ENCODE measurements around the gene PALD1. TPM values are rescaled to one million over a fixed set of nuclear protein-coding genes. Genes with fewer than 3 reads are reported as not detected.

The PALD1 gene
- polyA plus RNA-seq, 2 donors, result 2.1 to 3.4 TPM

GRCh38 chr10:70582793-70583668 is 104.5 kb downstream of the PALD1 start:
- 82 to 86% methylated on average over 19 of the region's 19 CpGs for WGBS, 2 donors

GRCh38 chr10:70583669-70584037 is 105.1 kb downstream of the PALD1 start:
- 65 to 71% methylated on average over 2 of the region's 2 CpGs for WGBS, 2 donors

More at GRCh38 chr10:70582793-70583668, 104.5 kb downstream of the PALD1 start:
- H3K27ac ChIP-seq (ENCODE audit: low read depth in 2 of 2, low read length in 1 of 2), result no peak overlapping the region
- H3K4me1 ChIP-seq (ENCODE audit: control insufficient read depth in 2 of 2, insufficient read depth in 2 of 2, low read length in 1 of 2), result no peaks in the 10 kb centered on the region
- no peak overlapping the region for H3K4me3 ChIP-seq (ENCODE audit: low read depth in 1 of 2, low read length in 2 of 2)
- no peaks in the 10 kb centered on the region for H3K9me3 ChIP-seq (ENCODE audit: control insufficient read depth in 2 of 2, insufficient read depth in 1 of 2, low read depth in 1 of 2, low read length in 1 of 2)
- no peaks in the 10 kb centered on the region for H3K36me3 ChIP-seq (ENCODE audit: control insufficient read depth in 2 of 2, insufficient read depth in 2 of 2, low read length in 1 of 2)
- peaks cover 0 to 3% of the 10 kb centered on the region in 2 donors for H3K27me3 ChIP-seq (ENCODE audit: control insufficient read depth in 1 of 2, insufficient read depth in 2 of 2, low read length in 2 of 2)

GRCh38 chr10:70584366-70584765 is 105.8 kb downstream of the PALD1 start:
- WGBS, 2 donors, result 86 to 91% methylated on average over 11 of the region's 11 CpGs
- H3K4me1 ChIP-seq (ENCODE audit: control insufficient read depth in 2 of 2, insufficient read depth in 2 of 2, low read length in 1 of 2), result no peaks in the 10 kb centered on the region

More at GRCh38 chr10:70583669-70584037, 105.1 kb downstream of the PALD1 start:
- Histone ChIP-seq H3K9me3 (ENCODE audit: control insufficient read depth in 2 of 2, insufficient read depth in 1 of 2, low read depth in 1 of 2, low read length in 1 of 2) (no peaks in the 10 kb centered on the region), H3K36me3 (ENCODE audit: control insufficient read depth in 2 of 2, insufficient read depth in 2 of 2, low read length in 1 of 2) (no peaks in the 10 kb centered on the region), H3K27ac (ENCODE audit: low read depth in 2 of 2, low read length in 1 of 2) (no peak overlapping the region), H3K4me3 (ENCODE audit: low read depth in 1 of 2, low read length in 2 of 2) (no peak overlapping the region), H3K27me3 (ENCODE audit: control insufficient read depth in 1 of 2, insufficient read depth in 2 of 2, low read length in 2 of 2) (peaks cover 0 to 3% of the 10 kb centered on the region in 2 donors), H3K4me1 (ENCODE audit: control insufficient read depth in 2 of 2, insufficient read depth in 2 of 2, low read length in 1 of 2) (no peaks in the 10 kb centered on the region)

GRCh38 chr10:70584909-70585544 is 106.5 kb downstream of the PALD1 start:
- Histone ChIP-seq H3K27me3 (ENCODE audit: control insufficient read depth in 1 of 2, insufficient read depth in 2 of 2, low read length in 2 of 2) (peaks cover 0 to 3% of the 10 kb centered on the region in 2 donors), H3K4me1 (ENCODE audit: control insufficient read depth in 2 of 2, insufficient read depth in 2 of 2, low read length in 1 of 2) (no peaks in the 10 kb centered on the region), H3K36me3 (ENCODE audit: control insufficient read depth in 2 of 2, insufficient read depth in 2 of 2, low read length in 1 of 2) (no peaks in the 10 kb centered on the region), H3K27ac (ENCODE audit: low read depth in 2 of 2, low read length in 1 of 2) (no peak overlapping the region), H3K4me3 (ENCODE audit: low read depth in 1 of 2, low read length in 2 of 2) (no peak overlapping the region), H3K9me3 (ENCODE audit: control insufficient read depth in 2 of 2, insufficient read depth in 1 of 2, low read depth in 1 of 2, low read length in 1 of 2) (no peaks in the 10 kb centered on the region)
- WGBS, 2 donors, result 47 to 49% methylated on average over 7 of the region's 7 CpGs

More at GRCh38 chr10:70584366-70584765, 105.8 kb downstream of the PALD1 start:
- H3K36me3 ChIP-seq (ENCODE audit: control insufficient read depth in 2 of 2, insufficient read depth in 2 of 2, low read length in 1 of 2), result no peaks in the 10 kb centered on the region
- H3K27ac ChIP-seq (ENCODE audit: low read depth in 2 of 2, low read length in 1 of 2), result no peak overlapping the region
- H3K27me3 ChIP-seq (ENCODE audit: control insufficient read depth in 1 of 2, insufficient read depth in 2 of 2, low read length in 2 of 2), result peaks cover 0 to 3% of the 10 kb centered on the region in 2 donors
- H3K9me3 ChIP-seq (ENCODE audit: control insufficient read depth in 2 of 2, insufficient read depth in 1 of 2, low read depth in 1 of 2, low read length in 1 of 2), result no peaks in the 10 kb centered on the region
- no peak overlapping the region for H3K4me3 ChIP-seq (ENCODE audit: low read depth in 1 of 2, low read length in 2 of 2)

GRCh38 chr10:70585578-70586169 is 107.1 kb downstream of the PALD1 start:
- H3K36me3 ChIP-seq (ENCODE audit: control insufficient read depth in 2 of 2, insufficient read depth in 2 of 2, low read length in 1 of 2), result no peaks in the 10 kb centered on the region
- 72% methylated on average over 8 of the region's 8 CpGs for WGBS, 2 donors
- peaks cover 0 to 3% of the 10 kb centered on the region in 2 donors for H3K27me3 ChIP-seq (ENCODE audit: control insufficient read depth in 1 of 2, insufficient read depth in 2 of 2, low read length in 2 of 2)
- no peaks in the 10 kb centered on the region for H3K4me1 ChIP-seq (ENCODE audit: control insufficient read depth in 2 of 2, insufficient read depth in 2 of 2, low read length in 1 of 2)
- no peak overlapping the region for H3K4me3 ChIP-seq (ENCODE audit: low read depth in 1 of 2, low read length in 2 of 2)
- H3K9me3 ChIP-seq (ENCODE audit: control insufficient read depth in 2 of 2, insufficient read depth in 1 of 2, low read depth in 1 of 2, low read length in 1 of 2), result no peaks in the 10 kb centered on the region
- no peak overlapping the region for H3K27ac ChIP-seq (ENCODE audit: low read depth in 2 of 2, low read length in 1 of 2)

- WGBS, 2 donors, result 89 to 90% methylated on average over 8 of the region's 8 CpGs
- Histone ChIP-seq H3K36me3 (ENCODE audit: control insufficient read depth in 2 of 2, insufficient read depth in 2 of 2, low read length in 1 of 2) (no peaks in the 10 kb centered on the region), H3K9me3 (ENCODE audit: control insufficient read depth in 2 of 2, insufficient read depth in 1 of 2, low read depth in 1 of 2, low read length in 1 of 2) (no peaks in the 10 kb centered on the region), H3K4me3 (ENCODE audit: low read depth in 1 of 2, low read length in 2 of 2) (no peak overlapping the region), H3K4me1 (ENCODE audit: control insufficient read depth in 2 of 2, insufficient read depth in 2 of 2, low read length in 1 of 2) (no peaks in the 10 kb centered on the region), H3K27me3 (ENCODE audit: control insufficient read depth in 1 of 2, insufficient read depth in 2 of 2, low read length in 2 of 2) (peaks cover 0 to 3% of the 10 kb centered on the region in 2 donors), H3K27ac (ENCODE audit: low read depth in 2 of 2, low read length in 1 of 2) (no peak overlapping the region)
Observed at GRCh38 chr10:70586348-70586930, 107.9 kb downstream of the PALD1 start.

GRCh38 chr10:70587045-70587658 is 108.6 kb downstream of the PALD1 start:
- 66 to 71% methylated on average over 8 of the region's 8 CpGs for WGBS, 2 donors
- no peaks in the 10 kb centered on the region for H3K36me3 ChIP-seq (ENCODE audit: control insufficient read depth in 2 of 2, insufficient read depth in 2 of 2, low read length in 1 of 2)
- no peaks in the 10 kb centered on the region for H3K9me3 ChIP-seq (ENCODE audit: control insufficient read depth in 2 of 2, insufficient read depth in 1 of 2, low read depth in 1 of 2, low read length in 1 of 2)
- peaks cover 0 to 3% of the 10 kb centered on the region in 2 donors for H3K27me3 ChIP-seq (ENCODE audit: control insufficient read depth in 1 of 2, insufficient read depth in 2 of 2, low read length in 2 of 2)
- no peak overlapping the region for H3K4me3 ChIP-seq (ENCODE audit: low read depth in 1 of 2, low read length in 2 of 2)
- no peaks in the 10 kb centered on the region for H3K4me1 ChIP-seq (ENCODE audit: control insufficient read depth in 2 of 2, insufficient read depth in 2 of 2, low read length in 1 of 2)
- H3K27ac ChIP-seq (ENCODE audit: low read depth in 2 of 2, low read length in 1 of 2), result no peak overlapping the region

- Histone ChIP-seq H3K9me3 (ENCODE audit: control insufficient read depth in 2 of 2, insufficient read depth in 1 of 2, low read depth in 1 of 2, low read length in 1 of 2) (no peaks in the 10 kb centered on the region), H3K27ac (ENCODE audit: low read depth in 2 of 2, low read length in 1 of 2) (no peak overlapping the region), H3K4me3 (ENCODE audit: low read depth in 1 of 2, low read length in 2 of 2) (no peak overlapping the region), H3K36me3 (ENCODE audit: control insufficient read depth in 2 of 2, insufficient read depth in 2 of 2, low read length in 1 of 2) (no peaks in the 10 kb centered on the region), H3K27me3 (ENCODE audit: control insufficient read depth in 1 of 2, insufficient read depth in 2 of 2, low read length in 2 of 2) (peaks cover 0 to 3% of the 10 kb centered on the region in 2 donors), H3K4me1 (ENCODE audit: control insufficient read depth in 2 of 2, insufficient read depth in 2 of 2, low read length in 1 of 2) (no peaks in the 10 kb centered on the region)
- WGBS, 2 donors, result 63 to 64% methylated on average over 6 of the region's 6 CpGs
Observed at GRCh38 chr10:70588255-70588654, 109.7 kb downstream of the PALD1 start.

Measured in esophagus (tissue), 2 donors.